GM18507 (cell line): ENCODE data around the gene KCNIP3.
"Not testable (repeated sequence)": the region's sequence is repeated elsewhere in the genome, so short reads cannot be mapped to it uniquely, and the experiment has no call there.

Experiments
- DNase-seq: peaks from one replicate; pipeline ENCODE4 v3.0.0; 2011; ENCODE audit warnings: low read depth; ENCODE audit not compliant: insufficient read length; ENCODE audit errors: extremely low spot score
- FAIRE-seq: peaks from 2 replicates; lab custom pipeline; 2011; peaks lifted over from hg19 to GRCh38; lab: Jason Lieb, UNC

KCNIP3 gene

DNA sequence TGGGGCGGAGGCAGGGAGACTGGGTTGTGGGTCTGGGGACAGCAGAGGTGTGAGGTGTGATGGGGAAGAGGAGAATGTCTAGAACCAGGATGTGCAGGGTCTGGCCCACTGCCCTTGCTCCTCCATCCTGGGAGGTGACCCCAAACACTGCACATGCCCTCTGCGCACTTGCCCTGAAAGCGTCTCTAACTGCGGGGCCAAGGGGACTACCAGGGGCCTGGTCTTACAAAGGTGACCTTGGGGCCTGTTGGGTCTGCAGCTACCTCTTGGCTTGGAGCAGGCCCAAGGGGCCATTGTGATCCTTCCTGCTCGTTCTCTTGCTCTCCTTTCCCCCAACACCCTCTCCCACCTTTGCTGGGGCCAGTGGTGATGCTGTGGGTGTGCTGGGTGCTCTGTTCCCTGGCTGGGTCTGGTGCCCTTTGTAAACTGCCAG lies 57.3 kb downstream of the KCNIP3 start:
- DNase-seq: no peak
- FAIRE-seq: no peak

DNA sequence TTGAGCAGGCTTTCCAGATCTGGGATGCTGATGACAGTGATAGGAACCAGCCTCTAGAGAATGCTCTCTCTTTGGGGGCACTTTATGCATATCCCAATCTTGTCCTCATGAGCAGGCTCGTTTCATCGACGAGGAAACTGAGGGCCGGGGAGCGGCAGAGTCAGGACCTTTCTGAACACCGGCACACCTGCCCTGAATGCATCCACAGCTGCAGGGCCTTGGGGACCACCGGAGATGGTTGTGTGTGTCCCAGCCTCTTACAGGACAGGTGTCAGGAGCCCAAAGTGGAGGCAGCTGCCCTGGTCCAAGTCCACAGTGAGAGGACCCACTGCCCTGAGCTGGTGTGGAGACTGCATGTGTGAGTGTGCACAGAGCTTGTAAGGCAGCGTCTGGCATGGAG lies 57.8 kb downstream of the KCNIP3 start:
- DNase-seq: no peak
- FAIRE-seq: no peak

DNA sequence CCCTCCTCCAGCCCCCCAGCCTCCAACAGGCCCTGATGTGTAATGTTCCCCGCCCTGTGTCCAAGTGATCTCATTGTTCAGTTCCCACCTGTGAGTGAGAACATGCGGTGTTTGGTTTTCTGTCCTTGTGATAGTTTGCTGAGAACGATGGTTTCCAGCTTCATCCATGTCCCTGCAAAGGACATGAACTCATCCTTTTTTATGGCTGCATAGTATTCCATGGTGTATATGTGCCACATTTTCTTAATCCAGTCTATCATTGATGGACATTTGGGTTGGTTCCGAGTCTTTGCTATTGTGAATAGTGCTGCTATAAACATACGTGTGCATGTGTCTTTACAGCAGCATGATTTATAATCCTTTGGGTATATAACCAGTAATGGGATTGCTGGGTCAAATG lies 58.3 kb downstream of the KCNIP3 start:
- FAIRE-seq, DNase-seq: not testable (repeated sequence)

DNA sequence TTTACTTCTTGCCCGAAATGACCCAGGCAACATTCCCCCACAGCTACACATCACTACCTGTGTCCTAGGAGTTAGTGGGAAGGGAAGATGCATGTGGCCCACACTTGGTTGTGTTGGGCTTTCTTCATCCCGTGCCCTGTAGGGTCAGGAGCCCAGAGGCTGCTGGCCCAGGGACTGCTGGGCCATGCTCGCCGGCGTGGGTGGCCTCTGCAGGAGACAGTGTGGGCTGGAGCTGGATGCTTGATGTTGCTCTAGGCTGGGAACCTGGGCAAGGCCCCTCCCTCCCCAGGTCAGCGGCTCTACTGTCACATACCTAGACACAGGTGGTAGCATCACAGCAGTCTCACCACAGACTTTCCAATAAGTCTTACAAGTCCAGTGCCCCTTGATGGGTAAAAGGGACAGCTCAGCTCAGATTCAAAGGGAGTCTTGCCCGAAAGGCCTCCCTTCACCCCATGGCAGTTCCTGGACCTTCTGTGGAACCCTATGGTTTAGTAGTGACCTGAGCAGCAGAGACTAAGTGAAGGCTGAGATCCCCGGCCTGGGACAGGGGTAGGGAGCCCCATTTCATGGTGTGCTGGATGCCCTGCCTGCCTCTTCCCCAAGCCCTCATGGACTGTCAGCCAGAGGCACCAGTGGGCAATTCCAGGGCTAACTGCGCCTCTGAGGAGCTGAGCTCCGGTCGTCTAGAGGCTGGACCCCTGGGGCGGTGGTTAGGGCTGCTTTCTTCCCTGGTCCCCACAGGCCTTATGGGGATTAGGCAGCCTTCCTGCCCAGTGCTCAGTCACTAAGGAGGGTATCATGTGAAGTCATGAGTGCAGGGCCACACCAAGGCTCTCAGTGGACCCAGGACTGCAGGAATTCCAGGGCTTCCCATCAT lies 59.9 kb downstream of the KCNIP3 start:
- no peak for FAIRE-seq
- no peak for DNase-seq

DNA sequence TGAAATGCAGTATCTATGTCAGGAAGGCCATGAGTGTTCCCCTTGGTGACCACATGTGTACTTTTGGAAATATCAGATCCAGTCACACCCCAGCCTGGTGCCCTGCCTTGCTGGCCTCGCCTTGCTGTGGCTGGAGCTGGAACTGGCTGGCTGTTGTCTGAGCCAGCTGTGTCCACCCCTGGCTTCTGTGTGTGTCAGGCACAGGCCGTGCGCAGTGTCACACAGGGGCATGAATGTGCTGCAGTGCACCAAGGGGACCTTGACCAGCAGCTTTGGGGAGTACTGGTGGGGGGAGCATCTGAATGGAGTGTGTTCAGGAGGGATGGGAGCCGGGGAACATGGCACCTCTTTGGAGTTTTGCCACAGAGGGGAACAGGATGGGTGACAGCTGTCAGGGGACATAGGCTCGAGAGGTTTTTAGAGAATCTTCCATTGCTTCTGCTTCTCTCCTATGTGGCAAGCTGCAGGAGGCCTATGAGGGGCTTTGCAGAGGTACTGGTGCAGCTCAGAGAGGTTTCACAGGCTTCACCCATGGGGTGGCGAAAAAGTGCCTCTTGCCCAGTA lies 60.7 kb downstream of the KCNIP3 start:
- FAIRE-seq (no peak), DNase-seq (no peak)

DNA sequence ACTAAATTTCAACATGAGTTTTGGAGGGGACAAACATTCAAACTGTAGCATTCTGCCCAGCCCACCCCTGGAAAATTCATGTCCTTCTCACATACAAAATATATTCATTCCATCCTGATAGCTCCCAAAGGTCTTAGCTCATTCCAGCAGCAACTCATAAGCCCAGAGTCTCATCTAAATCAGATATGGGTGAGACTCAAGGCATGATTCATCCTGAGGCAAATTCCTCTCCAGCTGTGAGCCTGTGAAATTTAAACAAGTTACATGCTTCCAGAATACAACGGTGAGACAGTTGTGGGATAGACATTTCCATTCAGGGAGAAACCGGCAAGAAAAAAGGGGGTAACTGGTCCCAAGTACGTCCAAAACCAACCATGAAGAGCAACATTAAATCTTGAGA lies 61.9 kb downstream of the KCNIP3 start:
- FAIRE-seq (no peak), DNase-seq (no peak)

DNA sequence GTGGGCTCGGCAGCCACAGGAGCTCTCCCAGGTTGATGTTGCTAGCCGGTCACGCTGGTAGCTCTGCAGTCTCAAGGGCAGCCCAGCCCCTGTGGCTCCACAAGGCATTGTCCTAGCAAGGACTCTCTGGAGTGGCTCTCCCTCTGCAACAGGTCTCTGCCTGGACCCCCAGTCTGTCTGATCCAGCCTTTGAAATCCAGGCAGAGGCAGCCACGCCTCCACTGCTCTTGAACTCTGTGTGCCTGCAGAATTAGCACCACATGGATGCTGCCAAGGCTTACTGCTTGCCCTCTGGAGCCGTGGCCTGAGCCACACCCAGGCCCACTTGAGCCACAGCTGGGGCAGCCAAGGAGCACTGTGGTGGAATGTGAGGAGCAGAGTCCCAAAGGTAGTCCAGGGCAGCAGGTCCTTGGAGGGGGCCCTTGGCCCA lies 62.4 kb downstream of the KCNIP3 start:
- FAIRE-seq (no peak), DNase-seq (no peak)

DNA sequence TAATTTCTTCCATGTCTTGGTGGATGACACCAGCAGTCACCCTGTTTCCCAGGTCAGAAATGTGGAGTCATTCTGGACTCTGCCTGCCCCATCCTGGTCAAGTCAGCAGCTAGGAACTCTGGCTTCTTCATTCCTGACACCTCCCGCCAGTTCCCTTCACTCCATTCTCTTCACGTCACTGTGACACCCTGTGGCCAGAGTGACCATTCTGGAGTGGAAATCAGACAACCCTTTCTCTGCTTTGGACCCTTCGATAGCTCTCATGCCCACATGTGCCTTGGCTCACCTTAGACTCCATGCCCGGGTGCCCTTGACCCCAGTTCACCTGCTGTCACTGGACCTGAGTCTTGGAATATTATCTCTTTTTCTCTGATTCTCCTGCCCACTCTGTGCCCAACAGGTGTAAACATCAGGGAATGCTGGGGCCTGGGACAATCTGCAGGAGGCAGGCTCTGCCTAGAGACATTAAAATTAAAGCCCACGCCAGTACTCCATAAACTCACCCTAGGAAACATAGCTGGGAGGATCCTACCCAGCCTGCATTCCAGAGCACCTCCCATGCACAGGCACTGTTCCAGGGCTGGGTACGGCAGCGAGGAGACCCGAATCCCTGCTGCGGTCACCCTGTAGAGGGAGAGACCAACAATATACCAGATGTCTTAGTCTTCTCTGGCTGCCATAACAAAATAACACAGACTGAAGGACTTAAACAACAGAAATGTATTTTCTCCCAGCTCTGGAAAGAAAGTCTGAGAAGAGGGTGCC lies 64.3 kb downstream of the KCNIP3 start:
- DNase-seq (no peak), FAIRE-seq (no peak)

DNA sequence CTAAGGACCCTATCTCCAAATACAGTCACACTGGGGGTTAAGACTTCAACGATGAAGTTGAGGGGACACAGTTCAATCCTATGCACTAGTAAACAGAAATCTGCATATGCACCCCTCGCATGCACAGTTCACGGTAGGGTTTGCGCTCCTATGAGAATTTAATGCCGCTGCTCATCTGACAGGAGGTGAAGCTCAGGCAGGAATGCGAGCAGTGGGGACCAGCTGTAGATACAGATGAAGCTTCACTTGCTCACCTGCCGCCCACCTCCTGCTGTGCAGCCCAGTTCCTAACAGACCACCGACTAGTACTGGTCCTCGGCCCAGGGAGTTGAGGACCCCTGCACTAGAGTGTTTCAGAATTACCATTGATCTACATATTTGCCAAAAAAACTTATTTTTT lies 65.3 kb downstream of the KCNIP3 start:
- FAIRE-seq (no peak), DNase-seq (no peak)

DNA sequence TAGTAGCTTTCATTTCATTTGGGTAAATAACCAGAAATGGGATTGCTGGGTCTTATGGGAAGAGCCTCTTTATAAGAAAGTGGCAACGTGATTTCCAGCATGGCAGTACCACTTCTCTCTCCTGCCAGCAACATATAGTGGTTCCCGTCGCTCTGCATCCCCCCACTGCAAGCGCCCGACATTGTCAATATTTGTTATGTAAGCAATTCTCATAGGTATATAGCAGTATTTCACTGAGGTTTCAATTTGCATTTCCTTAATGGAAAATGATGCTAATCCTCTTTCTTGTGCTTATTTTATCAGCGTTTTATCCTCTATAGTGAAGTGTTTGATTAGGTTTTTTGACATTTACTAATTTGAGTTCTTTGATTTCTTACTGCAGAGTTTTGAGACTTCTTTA lies 69.4 kb downstream of the KCNIP3 start:
- no peak for FAIRE-seq
- no peak for DNase-seq

DNA sequence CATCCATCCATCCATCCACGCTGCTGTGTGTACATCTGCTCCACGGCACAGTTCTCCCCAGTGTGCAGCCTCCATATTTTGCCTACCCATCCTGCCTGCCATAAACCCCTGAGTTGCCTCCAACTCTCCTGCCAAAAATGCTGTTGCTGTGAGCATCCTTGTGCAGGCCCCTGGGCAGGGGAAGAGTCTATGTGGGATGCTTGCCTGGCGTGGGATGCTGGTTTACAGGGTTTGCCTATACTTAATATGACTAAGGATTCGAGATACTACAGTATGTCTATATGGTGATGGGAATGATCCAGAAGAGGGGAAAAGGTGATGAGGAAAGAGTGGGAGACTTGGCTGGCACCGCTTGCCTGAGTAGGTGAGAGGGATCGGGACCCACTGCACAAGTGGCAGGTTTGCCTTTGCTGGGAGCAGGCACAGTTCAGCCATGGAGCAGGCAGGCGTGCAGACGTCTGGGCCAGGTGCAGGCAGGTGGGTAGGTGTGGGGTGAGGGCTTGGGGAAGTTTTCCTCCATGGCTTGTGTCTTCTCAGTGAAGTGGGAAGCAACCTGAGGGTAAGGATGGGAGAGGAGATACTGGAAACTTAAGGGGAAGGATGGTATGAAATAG lies 75.2 kb downstream of the KCNIP3 start:
- FAIRE-seq (no peak), DNase-seq (no peak)

DNA sequence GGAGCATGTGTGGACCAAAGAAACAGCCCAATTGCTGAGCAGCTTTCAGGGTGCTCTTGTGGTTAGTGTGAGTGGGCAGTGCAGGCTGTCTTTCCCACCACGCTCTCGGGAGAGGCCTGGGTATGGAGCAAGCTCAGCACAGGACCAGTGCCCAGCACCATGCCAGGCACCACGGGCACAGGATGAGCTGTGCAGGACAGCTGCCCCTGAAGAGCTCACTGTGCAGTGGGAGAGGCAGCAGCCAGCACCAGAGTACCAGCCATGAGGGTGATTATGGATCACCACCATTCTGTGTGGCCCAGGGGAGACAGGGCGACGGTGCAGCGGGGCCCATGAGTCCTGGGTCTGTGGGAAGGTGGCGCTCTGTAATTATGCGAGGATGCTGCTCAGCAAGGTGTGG lies 75.7 kb downstream of the KCNIP3 start:
- DNase-seq: no peak
- FAIRE-seq: no peak

DNA sequence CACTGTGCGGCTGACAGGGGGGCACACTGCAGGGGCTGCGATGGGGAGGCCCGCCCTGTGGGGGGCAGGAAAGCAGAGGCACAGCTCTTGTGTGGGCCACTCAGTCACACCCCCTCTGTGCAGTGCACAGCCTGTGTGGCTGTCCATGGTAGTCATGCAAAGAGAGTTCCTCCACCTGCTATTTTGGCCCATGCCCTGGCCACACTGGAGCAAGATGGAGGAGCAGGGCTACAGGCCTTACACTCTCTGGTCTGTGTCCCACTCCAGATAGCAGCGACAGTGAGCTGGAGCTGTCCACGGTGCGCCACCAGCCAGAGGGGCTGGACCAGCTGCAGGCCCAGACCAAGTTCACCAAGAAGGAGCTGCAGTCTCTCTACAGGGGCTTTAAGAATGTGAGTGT lies 76.9 kb downstream of the KCNIP3 start:
- FAIRE-seq (no peak), DNase-seq (no peak)

DNA sequence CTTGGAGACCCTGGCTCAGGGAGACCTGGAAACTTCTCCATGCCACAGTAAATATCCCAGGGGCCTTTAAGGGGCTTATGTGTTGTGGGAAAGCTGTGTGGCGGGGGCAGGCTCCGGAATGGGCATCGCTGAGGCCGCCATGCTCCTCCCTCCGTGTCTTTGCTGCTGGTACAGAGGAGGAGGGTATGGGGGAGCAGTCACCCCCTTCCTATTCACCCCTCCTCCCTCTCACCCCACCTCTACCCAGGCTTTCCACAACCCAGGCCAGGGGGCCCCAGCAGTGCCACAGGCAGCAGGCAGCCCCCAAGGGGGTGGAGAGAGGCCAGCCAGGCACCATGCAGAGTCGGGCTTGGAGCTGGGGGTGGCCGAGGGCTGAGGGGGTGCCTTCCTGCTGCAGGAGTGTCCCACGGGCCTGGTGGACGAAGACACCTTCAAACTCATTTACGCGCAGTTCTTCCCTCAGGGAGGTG lies 77.3 kb downstream of the KCNIP3 start:
- no peak for DNase-seq
- FAIRE-seq: no peak

DNA sequence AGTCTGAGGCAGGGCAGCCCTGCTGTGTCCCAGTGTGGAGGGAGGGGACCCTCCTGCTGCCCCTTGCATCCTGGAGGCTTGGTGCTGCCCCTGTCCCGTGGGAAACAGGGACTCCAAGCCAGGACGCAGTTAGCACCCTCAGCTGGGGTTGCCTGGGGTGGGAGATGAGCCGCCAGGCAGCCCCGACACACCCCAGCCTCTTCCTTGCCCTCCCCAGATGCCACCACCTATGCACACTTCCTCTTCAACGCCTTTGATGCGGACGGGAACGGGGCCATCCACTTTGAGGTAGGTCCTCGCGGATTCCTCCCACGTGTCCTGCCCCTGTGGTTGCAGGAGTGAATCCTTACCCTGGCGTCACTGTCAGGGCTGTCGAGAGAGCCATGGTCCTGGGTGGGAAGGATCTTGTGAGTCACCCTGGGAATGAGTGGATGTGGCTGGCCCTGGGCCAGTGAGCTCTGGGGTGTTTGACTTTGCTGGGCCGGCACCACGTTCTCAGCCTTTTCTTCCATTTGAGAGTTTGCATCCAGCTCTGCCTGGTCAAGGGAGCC lies 77.8 kb downstream of the KCNIP3 start:
- DNase-seq (no peak), FAIRE-seq (no peak)

DNA sequence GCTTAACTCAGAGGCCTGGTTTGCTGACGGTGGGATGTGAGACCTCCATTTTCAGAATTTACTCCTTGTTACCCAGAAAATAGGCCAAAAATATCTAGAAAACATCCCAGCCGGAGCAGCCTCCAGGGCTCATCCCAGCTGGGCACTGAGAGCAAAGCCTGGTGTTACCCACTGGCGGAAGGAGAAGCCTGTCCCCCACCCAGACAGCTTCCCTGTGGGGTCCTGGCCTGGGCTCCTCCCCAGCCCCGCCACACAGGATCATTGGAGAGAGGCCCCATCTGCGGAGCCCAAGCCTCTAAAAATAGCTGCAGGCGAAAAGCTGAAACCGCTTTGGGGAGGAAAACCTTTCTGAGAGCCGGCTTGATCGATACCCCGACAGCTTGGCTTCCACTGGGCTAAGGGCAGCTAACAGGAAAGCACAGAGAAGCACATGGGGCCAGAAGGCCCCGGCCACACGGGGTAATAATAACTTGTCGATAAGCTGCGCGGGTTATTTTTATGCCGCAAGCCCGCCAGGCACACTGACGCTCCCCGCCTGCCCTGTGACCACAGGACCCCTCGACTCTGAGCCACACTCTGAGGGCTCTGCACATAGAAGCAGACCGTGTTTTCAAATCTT lies 78.5 kb downstream of the KCNIP3 start:
- no peak for FAIRE-seq
- no peak for DNase-seq

DNA sequence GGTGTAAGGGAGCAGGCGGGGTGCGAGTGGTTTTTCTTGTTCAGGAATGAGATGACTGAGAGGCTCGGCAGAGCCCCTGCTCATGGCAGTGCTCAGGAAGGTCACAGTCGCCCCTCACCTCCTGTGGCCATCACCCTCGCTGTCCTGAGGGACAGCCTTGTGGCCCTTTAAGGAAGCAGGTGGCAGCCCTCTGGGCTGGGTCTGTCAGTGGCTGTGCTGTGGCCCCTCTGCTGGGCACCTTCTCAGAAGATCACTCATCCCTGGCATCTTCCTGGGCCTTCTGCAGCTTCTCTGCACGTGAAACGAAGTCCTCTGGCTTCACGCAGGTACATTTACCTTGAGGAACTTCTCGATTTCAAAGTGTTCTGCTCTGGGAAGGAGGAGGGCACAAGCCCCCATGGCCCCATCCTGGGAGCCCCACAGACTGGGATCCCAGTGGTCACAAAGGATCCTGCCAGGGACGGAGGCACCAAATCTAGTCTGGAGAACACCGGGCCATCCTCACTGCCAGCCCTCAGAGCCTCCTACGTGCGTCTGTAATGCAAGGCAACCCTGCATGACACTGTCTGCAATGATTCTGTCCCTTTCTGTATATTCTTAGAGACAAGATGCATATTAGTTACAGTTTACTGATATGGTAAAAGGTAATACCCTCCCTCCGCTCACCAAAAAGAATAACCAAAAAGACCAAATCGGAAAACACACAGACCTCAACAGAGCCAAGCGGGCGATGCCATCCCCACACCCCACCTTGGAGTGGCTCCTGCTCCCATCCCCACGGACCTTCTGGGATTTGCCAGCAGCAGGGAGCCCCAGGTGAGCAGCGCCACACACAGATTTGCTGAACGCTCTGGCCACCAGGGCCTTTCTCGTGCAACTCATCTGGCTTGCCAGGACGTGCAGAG lies 79.4 kb downstream of the KCNIP3 start:
- DNase-seq: no peak
- no peak for FAIRE-seq
